Nucleus accumbens (tissue), 56 donors: ENCODE measurements around the gene ARVCF.

Experiments
- DNase-seq, 56 donors: peaks; one replicate each; lab custom pipeline; 2025; lab: John Stamatoyannopoulos, UW

The ARVCF gene

GRCh38 chr22:20019661-20020532 is 3.3 kb upstream of the ARVCF start:
- DNase-seq, result no peak

GRCh38 chr22:20018001-20018400 is 1.4 kb upstream of the ARVCF start:
- DNase-seq, result no peak

- no peak for DNase-seq
Measured at GRCh38 chr22:20017622-20017958, 967 bp upstream of the ARVCF start.

- DNase-seq, result peak in 2 of 56 donors; percentile 47 to 81
Measured at GRCh38 chr22:20015971-20016733, 471 bp downstream of the ARVCF start.

- no peak for DNase-seq
Measured at GRCh38 chr22:20015187-20015625, 1.4 kb downstream of the ARVCF start.

- no peak for DNase-seq
Measured at GRCh38 chr22:20014526-20015186, 2.0 kb downstream of the ARVCF start.

- DNase-seq, result peak in 40 of 56 donors; percentile 12 to 72 (median 39)
Measured at GRCh38 chr22:20013382-20013871, 3.2 kb downstream of the ARVCF start.

- no peak for DNase-seq
Measured at GRCh38 chr22:20012741-20013331, 3.8 kb downstream of the ARVCF start.

- no peak for DNase-seq
Measured at GRCh38 chr22:20011993-20012740, 4.5 kb downstream of the ARVCF start.

- no peak for DNase-seq
Measured at GRCh38 chr22:20011123-20011992, 5.3 kb downstream of the ARVCF start.

GRCh38 chr22:20010307-20011122 is 6.1 kb downstream of the ARVCF start:
- no peak for DNase-seq

GRCh38 chr22:20009582-20010306 is 6.9 kb downstream of the ARVCF start:
- no peak for DNase-seq

- no peak for DNase-seq
Measured at GRCh38 chr22:20009018-20009491, 7.6 kb downstream of the ARVCF start.

GRCh38 chr22:20008221-20008995 is 8.2 kb downstream of the ARVCF start:
- DNase-seq, result no peak

GRCh38 chr22:20004464-20004863 is 12.2 kb downstream of the ARVCF start:
- DNase-seq, result no peak

GRCh38 chr22:20003304-20003703 is 13.3 kb downstream of the ARVCF start:
- no peak for DNase-seq
